ENCODE results near the gene KLHL20.

KLHL20 gene

DNA sequence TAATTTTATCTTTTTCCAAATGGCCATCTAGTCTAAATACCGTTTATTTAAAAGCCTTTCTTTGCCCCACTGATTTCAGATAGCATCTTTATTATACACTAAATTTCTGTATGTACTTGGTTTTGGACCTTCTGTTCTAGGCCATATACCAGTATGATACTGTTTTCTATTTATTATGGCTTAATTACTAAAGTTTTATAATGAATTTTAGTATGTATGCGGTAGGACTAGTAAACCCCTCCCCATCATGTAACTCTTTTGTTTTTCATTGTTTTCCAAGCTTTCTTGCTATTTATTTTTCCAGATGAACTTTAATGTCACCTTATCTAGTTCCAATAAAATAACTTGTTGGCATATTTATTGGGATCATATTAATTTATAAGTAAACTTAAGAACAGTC lies 29.9 kb downstream of the KLHL20 start:
- no peak for TF ChIP-seq SIN3A (IDR thresholded peaks at IDR 0.05; ENCODE audit: borderline replicate concordance, insufficient read depth, low read length)
- TF ChIP-seq, protein P1, sequence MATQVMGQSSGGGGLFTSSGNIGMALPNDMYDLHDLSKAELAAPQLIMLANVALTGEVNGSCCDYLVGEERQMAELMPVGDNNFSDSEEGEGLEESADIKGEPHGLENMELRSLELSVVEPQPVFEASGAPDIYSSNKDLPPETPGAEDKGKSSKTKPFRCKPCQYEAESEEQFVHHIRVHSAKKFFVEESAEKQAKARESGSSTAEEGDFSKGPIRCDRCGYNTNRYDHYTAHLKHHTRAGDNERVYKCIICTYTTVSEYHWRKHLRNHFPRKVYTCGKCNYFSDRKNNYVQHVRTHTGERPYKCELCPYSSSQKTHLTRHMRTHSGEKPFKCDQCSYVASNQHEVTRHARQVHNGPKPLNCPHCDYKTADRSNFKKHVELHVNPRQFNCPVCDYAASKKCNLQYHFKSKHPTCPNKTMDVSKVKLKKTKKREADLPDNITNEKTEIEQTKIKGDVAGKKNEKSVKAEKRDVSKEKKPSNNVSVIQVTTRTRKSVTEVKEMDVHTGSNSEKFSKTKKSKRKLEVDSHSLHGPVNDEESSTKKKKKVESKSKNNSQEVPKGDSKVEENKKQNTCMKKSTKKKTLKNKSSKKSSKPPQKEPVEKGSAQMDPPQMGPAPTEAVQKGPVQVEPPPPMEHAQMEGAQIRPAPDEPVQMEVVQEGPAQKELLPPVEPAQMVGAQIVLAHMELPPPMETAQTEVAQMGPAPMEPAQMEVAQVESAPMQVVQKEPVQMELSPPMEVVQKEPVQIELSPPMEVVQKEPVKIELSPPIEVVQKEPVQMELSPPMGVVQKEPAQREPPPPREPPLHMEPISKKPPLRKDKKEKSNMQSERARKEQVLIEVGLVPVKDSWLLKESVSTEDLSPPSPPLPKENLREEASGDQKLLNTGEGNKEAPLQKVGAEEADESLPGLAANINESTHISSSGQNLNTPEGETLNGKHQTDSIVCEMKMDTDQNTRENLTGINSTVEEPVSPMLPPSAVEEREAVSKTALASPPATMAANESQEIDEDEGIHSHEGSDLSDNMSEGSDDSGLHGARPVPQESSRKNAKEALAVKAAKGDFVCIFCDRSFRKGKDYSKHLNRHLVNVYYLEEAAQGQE (IDR thresholded peaks at IDR 0.05; ENCODE audit: insufficient read depth in 1 of 2, low read depth in 2 of 2, low read length in 2 of 2) = no peak
- TF ChIP-seq POLR2AphosphoS5 (IDR thresholded peaks at IDR 0.05; ENCODE audit: low read depth, low read length) = no peak
- no peak for TF ChIP-seq TAF1 (IDR thresholded peaks at IDR 0.05; ENCODE audit: borderline replicate concordance, insufficient read depth, low read length)
- no peak for TF ChIP-seq FOXP2 (optimal IDR thresholded peaks at IDR 0.05; ENCODE audit: borderline replicate concordance, extremely low read depth, extremely low read length, insufficient read depth)

DNA sequence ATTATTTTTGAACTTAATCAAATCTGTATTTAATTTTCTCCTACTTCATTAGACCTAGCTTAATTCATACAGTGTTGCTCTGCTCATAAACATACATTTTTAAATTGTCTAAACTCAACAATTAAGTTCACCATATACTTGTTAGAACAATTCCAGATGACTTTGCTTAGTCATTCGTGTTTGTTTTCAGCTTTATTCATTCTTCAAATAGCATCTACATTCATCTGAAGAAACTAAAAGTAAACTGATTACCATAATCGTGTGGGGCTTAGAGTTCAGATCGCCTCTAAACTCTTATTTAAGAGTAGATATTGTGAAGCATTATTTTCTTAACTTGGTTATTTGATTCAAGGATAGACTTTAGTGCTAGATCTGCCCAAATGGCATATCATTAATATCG lies 34.4 kb downstream of the KLHL20 start:
- no peak for TF ChIP-seq POLR2AphosphoS5 (IDR thresholded peaks at IDR 0.05; ENCODE audit: low read depth, low read length)
- no peak for TF ChIP-seq FOXP2 (optimal IDR thresholded peaks at IDR 0.05; ENCODE audit: borderline replicate concordance, extremely low read depth, extremely low read length, insufficient read depth)

DNA sequence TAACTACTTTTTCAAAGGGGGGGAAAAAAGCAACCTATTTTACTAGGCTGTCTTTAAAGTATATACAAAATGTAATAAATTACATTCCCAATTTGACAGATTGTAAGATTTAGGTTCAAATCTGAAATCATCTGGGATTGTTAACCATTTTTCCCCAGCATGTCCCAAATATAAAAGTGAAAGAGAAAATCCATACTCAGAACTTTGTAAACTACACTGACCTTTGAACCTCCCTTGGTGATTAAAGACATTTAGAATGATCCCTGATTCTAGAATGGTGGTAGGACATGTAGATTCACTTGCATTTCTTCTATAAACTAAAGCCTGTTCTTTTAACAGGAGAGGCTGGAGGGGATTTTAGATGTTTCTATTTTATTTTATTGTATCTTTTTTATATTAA lies 39.0 kb downstream of the KLHL20 start:
- TF ChIP-seq, protein P1 (IDR thresholded peaks at IDR 0.05; ENCODE audit: insufficient read depth in 1 of 2, low read depth in 2 of 2, low read length in 2 of 2) = no peak
- TF ChIP-seq SIN3A (IDR thresholded peaks at IDR 0.05; ENCODE audit: borderline replicate concordance, insufficient read depth, low read length) (no peak), POLR2AphosphoS5 (IDR thresholded peaks at IDR 0.05; ENCODE audit: low read depth, low read length) (no peak), TAF1 (IDR thresholded peaks at IDR 0.05; ENCODE audit: borderline replicate concordance, insufficient read depth, low read length) (no peak), FOXP2 (optimal IDR thresholded peaks at IDR 0.05; ENCODE audit: borderline replicate concordance, extremely low read depth, extremely low read length, insufficient read depth) (no peak)

DNA sequence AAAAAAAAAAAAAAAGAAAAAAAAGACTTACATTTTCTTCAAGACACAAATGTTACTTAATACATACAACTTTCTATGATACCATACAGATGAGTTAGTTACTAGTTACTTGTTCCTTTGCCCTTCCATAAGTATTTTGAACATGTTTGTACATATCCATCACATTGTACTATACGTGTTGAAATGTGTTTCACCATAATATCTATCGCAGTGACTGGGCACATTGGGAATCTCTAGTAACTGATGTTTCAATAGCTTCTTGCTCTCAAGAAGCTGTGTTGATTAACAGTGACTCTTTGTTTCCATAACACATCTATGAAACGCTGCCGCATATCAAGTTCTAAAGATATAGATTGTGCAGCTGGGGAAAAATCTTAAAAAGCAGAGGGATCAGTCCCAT lies 42.9 kb downstream of the KLHL20 start:
- TF ChIP-seq SIN3A (IDR thresholded peaks at IDR 0.05; ENCODE audit: borderline replicate concordance, insufficient read depth, low read length) = no peak
- TF ChIP-seq TAF1 (IDR thresholded peaks at IDR 0.05; ENCODE audit: borderline replicate concordance, insufficient read depth, low read length) = no peak

DNA sequence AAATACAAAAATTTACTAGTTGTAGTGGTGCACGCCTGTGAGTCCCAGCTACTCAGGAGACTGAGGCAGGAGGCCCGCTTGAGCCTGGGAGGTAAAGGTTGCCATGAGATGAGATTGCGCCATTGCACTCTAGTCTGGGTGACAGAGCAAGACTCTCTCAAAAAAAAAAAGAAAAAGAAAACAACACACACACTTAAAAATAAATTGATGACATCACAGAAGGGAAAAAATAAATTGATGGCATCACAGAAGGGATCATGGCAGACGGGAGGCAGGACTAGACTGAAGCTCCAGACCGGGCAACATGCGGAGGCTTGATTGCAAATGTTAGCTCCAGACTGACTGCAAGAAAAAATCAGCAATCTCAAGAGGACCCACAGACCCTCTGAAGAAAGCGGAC lies 43.3 kb downstream of the KLHL20 start:
- TF ChIP-seq SIN3A (IDR thresholded peaks at IDR 0.05; ENCODE audit: borderline replicate concordance, insufficient read depth, low read length) (no peak), POLR2AphosphoS5 (IDR thresholded peaks at IDR 0.05; ENCODE audit: low read depth, low read length) (no peak), FOXP2 (optimal IDR thresholded peaks at IDR 0.05; ENCODE audit: borderline replicate concordance, extremely low read depth, extremely low read length, insufficient read depth) (no peak), TAF1 (IDR thresholded peaks at IDR 0.05; ENCODE audit: borderline replicate concordance, insufficient read depth, low read length) (no peak)
- TF ChIP-seq, protein P1 (IDR thresholded peaks at IDR 0.05; ENCODE audit: insufficient read depth in 1 of 2, low read depth in 2 of 2, low read length in 2 of 2) = no peak

DNA sequence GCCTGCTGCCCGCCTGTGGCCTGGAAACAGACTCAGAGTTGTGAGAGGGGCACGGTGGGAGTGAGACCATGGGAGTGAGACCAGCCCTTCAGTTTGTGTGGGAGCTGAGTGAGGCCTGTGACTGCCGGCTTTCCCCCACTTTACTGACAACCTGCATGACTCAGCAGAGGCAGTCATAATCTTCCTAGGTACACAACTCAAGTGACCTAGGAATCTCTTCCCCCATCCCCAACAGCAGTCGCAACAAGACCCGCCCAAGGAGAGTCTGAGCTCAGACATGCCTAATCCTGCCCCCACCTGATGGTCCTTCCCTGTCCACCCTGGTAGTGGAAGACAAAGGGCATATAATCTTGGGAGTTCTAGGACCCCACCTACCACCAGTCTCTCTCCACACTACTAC lies 44.2 kb downstream of the KLHL20 start:
- TF ChIP-seq FOXP2 (optimal IDR thresholded peaks at IDR 0.05; ENCODE audit: borderline replicate concordance, extremely low read depth, extremely low read length, insufficient read depth) = no peak
- TF ChIP-seq TAF1 (IDR thresholded peaks at IDR 0.05; ENCODE audit: borderline replicate concordance, insufficient read depth, low read length) = no peak
- no peak for TF ChIP-seq POLR2AphosphoS5 (IDR thresholded peaks at IDR 0.05; ENCODE audit: low read depth, low read length)
- TF ChIP-seq, protein P1 (IDR thresholded peaks at IDR 0.05; ENCODE audit: insufficient read depth in 1 of 2, low read depth in 2 of 2, low read length in 2 of 2) = no peak
- TF ChIP-seq SIN3A (IDR thresholded peaks at IDR 0.05; ENCODE audit: borderline replicate concordance, insufficient read depth, low read length) = no peak

All from PFSK-1 (cell line).